NCI-H526 (cell line): ENCODE results near the gene ATP8A2.

ENCODE experiments used
- DNase-seq, 2 experiments: peaks; one replicate each; lab custom pipeline; 2025; lab: John Stamatoyannopoulos, UW

ATP8A2 gene

DNA sequence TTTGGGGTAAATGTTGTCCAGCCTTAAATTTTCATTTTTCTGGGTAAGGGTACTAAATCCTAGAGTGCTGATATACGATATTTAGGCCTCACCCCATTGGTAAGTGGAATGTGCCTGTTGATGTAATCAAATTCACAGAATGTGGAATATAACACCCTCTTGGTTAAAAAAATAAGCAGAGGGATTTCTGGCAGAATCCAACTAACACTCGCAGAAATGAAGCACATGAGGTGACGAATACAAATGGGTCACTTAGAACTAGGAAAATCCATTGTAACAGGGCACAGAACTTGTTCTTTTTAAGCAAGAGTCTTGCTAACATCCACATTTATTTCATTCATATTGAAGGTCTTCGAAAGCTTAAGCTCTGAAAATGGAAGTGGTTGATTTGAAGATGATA, 359.8 kb downstream of the ATP8A2 start:
- no peak for DNase-seq

DNA sequence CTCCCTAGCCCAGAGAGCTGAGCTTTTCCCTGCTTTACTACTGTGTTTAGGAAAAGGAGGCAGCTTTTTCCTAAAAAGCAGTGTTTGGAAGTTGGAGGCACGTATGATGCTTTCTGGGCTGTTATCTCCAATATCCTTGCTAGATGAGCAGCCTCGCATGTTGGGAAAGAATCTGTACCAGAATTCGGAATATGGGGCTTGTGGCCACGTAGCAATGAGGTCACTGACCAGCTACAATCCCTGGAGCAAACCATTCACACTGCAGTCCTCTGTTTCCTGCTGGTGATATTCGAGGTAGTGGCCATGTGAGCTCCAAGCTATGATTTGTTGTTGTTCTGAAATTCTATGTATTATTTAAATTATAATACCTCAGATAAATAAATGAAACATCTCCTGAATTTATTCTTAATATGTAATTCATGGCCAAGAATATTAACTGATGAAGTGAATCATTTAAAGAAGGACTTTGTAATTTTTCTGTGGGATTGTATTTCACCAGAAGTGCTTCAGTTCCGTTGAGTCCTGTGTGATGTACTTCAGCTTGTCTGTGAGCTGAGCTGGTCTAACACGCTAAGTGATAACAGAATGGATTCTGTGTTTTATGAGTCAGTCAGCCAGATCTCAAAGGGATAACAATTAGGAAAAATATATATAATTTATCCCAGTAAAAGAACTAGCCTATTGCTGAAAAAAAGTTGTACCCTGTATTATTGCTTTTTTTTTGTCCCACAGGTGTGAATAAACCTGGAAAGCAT, 360.5 kb downstream of the ATP8A2 start:
- DNase-seq, result no peak

DNA sequence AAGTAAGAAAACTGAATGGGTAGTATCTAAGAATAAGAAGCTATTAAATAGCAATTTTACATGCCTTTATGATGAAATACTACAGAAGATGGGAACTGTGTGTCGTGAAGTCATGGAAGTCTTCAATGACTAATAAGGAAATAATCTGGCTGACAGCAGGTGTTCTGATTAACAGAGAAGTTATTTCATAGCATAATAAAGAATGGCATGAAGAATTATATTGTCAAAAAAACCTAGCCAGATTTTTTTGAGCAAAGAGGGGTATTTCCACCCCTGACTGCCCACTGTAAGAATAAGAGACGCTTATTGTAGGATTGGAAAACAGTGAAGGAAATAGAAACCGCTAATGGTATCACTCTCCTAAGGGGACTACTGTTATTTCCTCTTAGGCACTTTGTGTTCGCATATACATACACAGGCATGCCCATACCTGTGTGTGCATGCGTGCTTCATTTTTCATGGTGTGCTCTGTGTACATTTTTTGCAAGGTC, 361.3 kb downstream of the ATP8A2 start:
- DNase-seq, result no peak

DNA sequence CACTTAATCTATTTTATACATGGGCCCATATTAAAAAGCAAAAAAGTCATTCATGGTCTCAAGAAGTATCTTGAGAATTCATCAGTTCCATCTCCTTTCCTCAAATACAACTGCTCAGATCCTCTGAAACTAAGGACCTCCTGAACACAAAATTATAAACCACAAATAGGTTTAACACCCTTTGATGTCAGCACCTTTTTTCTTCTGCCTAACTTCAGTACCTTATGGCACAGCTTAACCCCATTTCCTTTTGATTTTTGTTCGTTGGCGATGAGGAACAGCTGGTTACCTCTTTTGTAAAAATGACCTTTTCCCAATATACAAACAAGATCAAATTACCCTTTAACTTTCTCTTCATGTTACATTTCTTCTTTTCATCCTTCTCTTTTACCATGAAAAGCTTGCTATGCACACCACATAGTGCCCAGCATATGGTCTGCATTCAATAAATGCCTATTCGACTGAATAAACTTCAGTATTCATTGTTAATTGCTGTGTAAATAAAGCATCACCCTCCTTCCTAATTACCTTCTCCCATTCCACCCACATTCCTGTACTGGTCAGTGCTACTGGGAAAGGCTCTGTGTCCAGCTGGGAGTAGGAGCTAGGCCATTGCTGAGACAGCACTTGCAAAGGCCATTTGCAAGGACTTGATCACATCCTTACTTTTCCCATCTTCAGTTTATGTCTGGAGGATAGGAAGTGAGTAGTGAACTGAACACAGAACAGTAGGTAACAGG, 362.1 kb downstream of the ATP8A2 start:
- no peak for DNase-seq

DNA sequence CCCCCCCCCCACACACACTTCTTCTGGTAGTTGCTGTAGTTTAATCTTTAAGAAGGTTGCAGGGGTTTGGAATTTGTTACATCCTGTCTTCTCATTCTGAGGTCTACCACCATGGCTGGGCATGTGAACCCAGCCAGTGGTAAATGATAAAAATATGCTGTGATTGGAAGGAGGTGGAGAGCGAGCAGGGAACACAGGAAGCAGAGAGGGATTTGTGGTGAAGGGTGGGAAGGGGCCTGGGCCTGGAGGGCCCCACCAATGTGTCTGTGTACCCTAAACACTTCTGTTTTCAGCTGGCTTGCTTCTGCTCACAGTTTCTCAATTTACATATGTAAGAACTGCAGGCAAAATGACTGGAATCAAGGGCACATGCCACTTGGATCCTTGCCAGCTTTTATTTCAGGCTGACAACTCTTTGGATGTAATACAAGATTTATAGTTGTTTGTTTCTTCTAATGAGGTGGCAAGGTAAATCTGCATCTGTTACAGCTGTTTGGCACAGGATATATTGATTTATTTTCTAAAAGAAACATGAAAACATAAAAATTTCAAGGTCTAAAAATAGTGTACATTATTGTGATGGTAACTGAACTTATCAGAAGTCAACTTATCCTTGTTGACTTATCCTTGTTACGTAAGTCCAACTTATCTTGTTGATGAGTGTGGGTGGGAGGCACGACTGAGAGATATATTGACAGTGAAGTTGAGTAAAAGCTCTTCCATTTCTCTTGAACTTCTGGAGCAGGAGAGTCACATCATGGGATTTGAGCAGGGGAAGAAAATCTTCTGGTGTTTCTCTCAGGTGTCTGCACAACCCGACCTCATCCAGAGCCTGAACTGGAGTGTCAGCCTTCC, 366.8 kb downstream of the ATP8A2 start:
- DNase-seq, result peak; percentile 23 to 74

DNA sequence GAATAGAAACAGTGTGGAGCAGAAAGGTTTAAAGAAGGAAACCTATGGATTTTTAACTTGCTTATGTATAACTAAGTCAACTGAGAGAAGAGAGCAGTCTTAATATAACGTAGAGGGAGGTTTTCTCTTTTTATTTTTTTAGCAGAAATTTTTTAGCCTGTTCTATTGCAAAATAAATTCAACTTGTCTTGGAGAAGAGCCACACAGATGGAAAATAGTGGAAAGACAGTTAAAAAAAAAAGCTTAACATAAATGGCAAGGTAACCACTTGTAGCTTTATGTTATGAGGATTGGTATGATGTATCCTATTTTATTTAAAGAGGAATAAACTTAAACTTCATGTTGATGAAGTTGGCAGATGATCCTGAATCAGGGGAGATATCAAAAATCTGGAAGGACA, 367.6 kb downstream of the ATP8A2 start:
- DNase-seq, result no peak

DNA sequence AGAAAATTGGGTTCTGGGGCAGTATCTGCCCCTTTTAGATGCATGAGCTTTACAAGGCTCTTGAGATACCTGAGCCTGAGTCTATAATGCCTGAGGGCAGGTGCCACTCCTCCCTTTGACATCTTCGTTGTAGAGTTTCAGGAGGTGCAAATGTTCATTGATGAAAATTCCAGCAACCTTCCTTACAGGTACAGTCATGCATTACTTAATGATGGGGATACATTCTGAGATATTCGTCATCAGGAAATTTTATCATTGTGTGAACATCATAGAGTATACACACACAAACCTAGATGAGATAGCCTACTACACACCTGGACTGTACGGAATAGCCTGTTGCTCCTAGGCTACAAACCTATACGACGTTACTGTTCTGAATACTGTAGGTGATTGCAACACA, 370.0 kb downstream of the ATP8A2 start:
- DNase-seq, result no peak

DNA sequence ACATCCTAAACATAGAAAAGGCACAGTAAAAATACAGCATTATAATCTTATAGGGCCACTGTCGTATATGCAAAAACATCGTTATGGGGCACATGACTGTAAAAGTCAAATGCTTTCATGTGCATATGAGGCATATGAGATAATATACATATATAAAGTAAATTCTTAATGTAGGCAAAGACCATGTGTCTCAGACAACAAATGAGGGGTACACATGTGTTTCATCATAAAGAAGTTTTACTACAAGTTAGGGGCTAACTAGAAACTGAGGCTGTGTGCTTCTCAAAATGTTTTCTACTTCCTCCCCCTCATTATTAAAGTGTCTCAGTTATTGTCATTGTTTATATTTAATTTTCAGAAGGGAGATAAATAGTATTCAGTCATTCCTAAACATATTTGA, 370.4 kb downstream of the ATP8A2 start:
- no peak for DNase-seq

DNA sequence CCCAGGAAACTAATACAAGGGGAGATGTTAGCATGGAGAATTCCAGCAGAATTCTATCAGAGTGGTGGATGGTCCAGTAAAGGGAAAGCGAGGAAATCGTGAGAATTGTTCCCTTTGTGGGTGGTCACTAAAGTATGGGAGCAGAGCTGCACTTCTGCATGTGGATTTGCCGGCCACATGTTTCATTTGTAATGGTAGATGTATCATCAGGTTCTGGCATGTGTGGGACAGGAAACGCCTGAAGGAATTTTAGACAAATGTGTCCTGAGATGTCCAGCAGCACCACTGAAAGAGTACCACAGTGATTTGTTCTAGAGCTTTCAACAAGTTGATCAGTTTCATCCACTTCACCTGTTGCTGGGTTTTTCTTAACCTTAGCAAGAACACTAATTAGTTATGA, 371.6 kb downstream of the ATP8A2 start:
- DNase-seq, result no peak

DNA sequence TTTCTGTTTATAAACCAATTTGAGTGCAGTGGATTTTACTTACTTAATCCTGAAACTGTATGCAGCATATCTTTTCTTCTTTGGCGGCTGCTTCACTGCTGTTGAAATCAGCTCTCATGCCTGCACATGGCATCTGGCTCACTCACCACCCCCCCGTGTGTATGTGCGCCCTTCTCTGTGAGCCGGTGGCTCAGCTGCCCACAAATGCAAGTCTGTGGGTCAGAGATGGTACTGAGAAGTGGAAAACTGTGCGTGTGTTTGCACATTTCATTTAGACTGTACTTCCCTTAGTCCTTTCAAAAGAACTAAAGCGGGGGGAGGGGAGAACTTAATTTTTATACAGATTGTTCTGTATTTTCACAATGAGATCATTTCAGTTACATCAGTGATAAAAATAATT, 372.4 kb downstream of the ATP8A2 start:
- no peak for DNase-seq

DNA sequence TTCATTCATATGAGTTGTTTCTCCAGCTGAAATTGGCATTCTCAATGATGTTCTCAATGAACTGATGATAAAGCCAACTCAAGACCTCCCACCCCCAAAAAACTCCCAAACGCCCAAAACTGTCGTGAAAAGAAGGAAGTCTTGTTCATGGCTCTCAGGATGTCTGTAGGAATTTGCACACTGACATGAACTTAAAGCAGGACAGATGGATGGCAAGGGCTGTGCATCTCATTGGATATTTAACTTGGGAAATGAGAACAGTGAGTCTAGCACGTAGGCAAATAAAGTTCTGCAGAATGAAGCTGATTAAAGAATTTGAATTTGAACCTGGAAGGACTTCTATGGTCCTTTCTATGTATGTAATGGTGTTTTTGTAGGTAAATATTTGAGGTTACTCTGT, 374.4 kb downstream of the ATP8A2 start:
- DNase-seq, result no peak

DNA sequence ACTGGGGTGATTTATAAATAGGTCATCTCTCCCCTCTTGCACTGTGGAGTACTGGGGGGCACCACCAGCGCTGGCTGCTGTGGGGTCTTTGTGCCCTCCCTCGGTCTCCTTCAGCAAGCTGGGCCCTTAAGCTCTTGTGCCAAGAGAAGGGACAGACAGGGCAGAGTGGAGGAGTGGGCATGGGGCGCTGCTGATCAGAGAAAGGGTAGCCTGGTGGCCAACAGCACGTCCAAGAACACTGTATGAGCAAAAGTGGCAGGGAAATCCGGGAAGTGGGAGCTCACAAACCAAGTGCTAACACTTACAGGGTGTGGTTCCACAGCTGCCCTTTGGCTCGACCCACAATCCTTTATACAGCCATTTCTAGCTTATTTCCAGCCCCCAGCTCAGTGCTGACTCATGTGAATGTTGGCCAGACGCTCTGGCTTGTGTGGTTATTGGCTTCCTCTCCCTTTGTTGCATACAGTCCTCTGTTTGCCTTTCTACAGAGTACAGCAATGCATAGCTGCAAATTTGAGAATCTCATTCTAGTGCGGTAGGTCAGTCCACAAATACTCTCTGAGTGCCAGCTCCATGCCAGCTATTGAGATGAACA, 381.3 kb downstream of the ATP8A2 start:
- no peak for DNase-seq

DNA sequence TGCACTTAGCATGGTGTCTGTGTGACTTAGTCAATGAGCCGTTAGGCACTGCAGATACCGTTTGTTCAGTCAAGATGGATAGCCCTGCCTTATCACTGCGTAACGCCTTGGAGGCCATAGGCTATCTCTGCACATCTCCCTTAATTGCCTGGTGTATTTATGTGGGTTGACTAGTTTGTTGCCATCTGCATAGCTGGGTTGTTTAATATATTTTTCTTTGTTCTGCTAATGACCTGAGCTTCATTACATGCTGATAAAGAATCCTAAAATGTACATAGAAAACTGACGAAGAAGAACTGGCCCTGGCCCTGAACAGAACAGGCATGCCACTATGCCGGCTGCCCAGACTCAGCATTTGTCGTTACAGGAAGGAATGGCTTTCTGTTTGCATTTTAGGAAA, 382.2 kb downstream of the ATP8A2 start:
- no peak for DNase-seq

DNA sequence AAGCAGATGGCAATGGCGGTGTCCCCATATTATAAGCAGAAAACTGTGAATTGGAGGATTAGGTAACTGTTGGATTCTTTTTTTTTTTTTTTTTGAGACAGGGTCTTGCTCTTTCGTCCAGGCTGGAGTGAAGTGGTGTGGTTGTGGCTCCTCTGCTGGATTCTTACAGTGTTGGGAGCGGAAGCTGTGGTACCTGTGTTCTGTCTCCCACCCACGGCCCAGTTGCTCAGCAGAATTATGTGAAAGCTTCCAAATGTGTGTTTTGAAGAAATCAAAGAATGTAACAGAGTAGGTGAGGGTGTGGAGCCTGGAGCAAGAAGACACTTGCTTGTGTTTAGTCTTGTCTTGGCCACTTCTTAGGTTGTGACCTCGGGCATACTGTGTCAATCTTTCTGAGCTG, 384.5 kb downstream of the ATP8A2 start:
- no peak for DNase-seq

DNA sequence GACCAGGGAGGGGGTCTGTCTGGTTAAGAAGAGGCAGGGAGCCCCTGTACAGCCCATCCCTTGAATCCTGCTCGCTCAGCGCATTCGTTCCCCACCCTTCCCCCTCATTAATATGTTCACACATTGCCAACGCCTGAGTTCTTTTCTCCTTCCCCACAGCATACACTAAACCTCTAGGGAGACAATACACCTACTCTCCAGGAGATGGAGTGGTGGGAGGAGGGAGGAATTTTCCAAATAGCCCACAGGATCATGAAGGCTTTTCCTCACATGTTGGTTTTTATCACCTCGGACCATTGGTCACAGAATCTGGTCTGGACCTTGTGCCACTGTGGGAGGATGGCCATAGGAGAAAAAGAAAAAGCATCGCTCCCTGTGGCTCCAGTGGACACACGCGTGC, 385.1 kb downstream of the ATP8A2 start:
- peak in 1 of 2 experiments; percentile 32 for DNase-seq

DNA sequence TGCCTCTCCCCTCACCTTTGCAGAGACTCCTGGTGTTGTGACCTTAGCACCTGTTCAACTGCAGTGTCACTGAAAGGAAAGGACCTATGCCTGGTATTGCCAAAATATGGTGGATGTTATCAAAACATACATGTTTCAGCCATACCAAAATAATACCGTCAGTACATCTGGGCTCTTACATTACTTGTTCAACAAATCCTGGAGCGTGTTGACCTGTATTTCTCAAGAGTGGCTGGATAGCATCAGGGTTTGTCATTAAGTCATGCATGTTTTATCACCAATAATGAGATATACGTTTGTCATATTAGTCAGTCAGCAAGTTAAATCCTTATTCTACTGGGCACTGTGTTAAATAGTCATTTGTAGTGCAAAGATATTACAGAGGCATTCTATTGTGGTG, 389.3 kb downstream of the ATP8A2 start:
- no peak for DNase-seq

DNA sequence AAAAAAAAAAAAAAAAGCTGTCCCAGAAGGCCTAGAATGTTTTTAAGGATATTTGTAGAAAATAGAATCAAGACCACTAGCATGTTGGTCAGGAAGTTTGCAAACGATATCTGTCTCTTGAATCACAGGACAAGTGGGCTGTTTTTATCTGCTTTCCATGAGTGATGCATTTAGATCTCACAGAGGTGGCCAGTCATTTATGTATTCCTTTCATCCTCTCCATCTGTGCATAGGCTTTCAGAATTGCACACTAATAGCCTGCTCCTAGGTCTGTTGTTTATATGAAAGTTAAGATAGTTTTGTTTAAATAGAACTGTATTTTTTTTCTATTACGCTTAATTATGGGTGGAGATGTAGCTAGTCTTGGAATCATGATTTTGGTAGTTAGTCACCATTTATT, 390.5 kb downstream of the ATP8A2 start:
- no peak for DNase-seq

DNA sequence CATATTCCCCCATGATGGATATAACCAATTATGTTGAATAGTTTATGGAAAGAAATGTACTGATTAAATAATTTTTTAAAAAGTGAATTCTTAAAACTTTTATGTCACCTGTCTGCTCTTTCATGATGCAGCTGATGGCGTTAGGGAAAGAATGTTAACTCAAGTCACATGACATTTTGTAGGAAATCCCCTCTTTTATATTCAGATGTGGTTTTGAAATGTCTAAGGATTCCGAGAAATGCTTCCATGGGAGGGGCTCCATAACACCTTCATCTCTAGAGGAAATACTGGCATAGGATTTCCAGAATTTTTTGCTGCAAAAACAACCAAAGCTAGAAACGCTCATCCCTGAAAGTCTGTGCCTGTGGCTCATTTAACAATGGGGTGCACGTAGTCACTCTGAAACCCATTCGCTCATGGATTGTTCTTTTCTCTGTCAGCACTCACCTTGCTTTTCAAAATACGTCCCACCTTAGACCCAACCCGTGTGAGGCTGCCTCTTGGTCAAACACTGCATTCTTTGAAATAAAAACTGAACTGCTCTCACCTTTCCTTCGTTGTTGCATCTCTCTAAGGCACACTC, 391.1 kb downstream of the ATP8A2 start:
- no peak for DNase-seq

DNA sequence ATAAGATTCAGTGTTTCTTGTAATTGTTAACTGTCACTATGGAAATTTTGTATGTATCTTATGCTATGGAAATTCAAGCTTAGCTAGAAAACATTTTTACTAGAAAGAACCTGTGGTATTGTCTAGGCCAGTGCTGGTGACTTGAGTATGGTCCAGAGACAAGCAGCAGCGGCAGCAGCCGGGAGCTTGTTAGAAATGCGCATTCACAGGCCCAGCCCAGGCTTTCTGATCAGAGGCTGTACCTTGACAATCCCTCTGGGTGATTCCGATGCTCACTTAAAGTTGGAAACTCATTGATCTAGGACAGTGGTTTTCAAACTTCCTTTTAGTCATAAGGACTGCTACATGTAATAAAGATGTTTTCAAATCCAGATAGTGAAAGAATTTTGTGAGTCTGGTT, 392.6 kb downstream of the ATP8A2 start:
- DNase-seq, result no peak

DNA sequence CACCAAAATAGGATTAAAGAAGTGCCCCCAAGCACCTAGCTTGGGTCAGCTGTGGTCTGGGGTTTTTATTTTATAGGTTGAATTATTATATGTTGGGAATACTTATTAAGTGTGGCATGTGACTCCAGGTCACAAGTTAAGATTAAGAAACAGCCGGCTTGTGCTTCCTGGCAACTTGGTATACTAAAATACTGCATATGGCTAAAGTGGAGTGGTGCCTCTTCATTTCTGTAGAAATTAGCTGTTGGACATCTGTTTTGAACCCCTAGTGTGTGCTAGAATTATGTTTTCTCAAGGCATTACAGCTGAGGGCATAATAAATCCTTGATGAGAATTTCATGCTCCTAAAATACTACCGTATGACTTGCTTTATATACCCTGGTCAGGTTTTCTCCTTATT, 393.5 kb downstream of the ATP8A2 start:
- DNase-seq, result no peak

DNA sequence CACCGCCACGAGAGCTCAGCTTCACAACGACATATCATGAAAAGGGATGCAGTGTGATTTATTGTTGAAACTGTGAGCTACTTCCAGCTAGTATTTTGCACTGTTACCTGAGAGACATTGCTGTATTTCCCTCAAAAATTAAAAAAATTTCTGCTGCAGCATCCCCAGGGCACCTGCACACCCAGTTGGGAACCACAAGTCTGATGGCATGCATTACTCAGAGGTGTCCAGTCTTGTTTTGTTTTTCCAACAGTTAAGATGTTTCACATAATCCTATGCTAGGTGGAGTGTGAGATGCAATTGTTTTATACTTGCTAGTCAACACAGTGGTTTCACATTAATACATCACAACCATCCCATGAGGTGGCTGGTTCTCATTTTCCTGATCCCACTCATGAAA, 394.8 kb downstream of the ATP8A2 start:
- no peak for DNase-seq

DNA sequence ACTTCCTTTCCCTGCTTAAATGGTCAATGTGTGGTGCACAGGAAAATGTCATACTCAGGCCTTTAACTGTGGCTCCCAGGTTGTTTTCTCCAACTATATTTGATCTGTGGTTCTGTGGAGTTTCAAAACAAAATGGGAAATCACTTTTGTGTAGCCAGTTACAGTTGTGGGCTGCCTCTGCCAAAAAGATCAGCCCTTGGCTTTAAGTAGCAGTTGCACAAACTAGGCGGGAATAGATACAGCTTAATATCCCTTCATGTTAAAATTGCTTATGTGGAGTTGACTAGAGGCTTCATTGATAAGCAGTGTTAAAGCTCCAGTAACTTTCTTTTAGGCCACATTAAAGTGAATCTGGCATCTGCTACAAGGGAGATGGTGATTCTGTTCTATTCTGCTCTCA, 395.2 kb downstream of the ATP8A2 start:
- no peak for DNase-seq
